Astrocyte (in vitro differentiated cells and primary cell): ENCODE measurements around the gene ATP13A2. TPM values are rescaled to one million over a fixed set of nuclear protein-coding genes. Genes with fewer than 3 reads are reported as not detected.

Experiments
- DNase-seq: peaks from one replicate; pipeline ENCODE4 v3.0.0-alpha.2; 2010; ENCODE audit warnings: low read depth
- FAIRE-seq: peaks from 2 replicates; lab custom pipeline; 2011; peaks lifted over from hg19 to GRCh38; lab: Jason Lieb, UNC
- H2AFZ ChIP-seq: 2 replicates; pipeline ENCODE4 v1.6.0; 2012; ENCODE audit warnings: low read depth, low read length, inconsistent platforms
- H3K27ac ChIP-seq: 2 replicates; pipeline ENCODE4 v1.5.1; 2011; ENCODE audit warnings: low read depth, low read length, inconsistent platforms
- H3K27me3 ChIP-seq: 2 replicates; pipeline ENCODE4 v1.6.0; 2011; ENCODE audit warnings: low read length, inconsistent platforms; ENCODE audit not compliant: insufficient read depth
- H3K36me3 ChIP-seq: 2 replicates; pipeline ENCODE4 v1.5.1; 2011; ENCODE audit warnings: low read length, inconsistent platforms; ENCODE audit not compliant: insufficient read depth
- H3K4me1 ChIP-seq: 2 replicates; pipeline ENCODE4 v1.5.1; 2011; ENCODE audit warnings: low read length, inconsistent platforms; ENCODE audit not compliant: insufficient read depth
- H3K4me2 ChIP-seq: 2 replicates; pipeline ENCODE4 v1.6.0; 2012; ENCODE audit warnings: low read length, inconsistent platforms
- H3K4me3 ChIP-seq: 2 replicates; pipeline ENCODE4 v1.5.1; 2011; ENCODE audit warnings: low read depth, mild to moderate bottlenecking, low read length, inconsistent platforms; ENCODE audit not compliant: insufficient read depth
- H3K79me2 ChIP-seq: 2 replicates; pipeline ENCODE4 v1.6.0; 2012; ENCODE audit warnings: mild to moderate bottlenecking, low read length, inconsistent platforms; ENCODE audit not compliant: insufficient read depth
- H3K9ac ChIP-seq: 2 replicates; pipeline ENCODE4 v1.6.0; 2012; ENCODE audit warnings: mild to moderate bottlenecking, low read length, inconsistent platforms
- H3K9me3 ChIP-seq: 2 replicates; pipeline ENCODE4 v1.5.1; 2012; ENCODE audit warnings: low read depth, mild to moderate bottlenecking, low read length, inconsistent platforms; ENCODE audit not compliant: insufficient read depth
- H4K20me1 ChIP-seq: 2 replicates; pipeline ENCODE4 v1.6.0; 2012; ENCODE audit warnings: low read length, inconsistent platforms; ENCODE audit not compliant: insufficient read depth
- H3K27ac Mint-ChIP-seq: one replicate; pipeline ENCODE4 v1.8.0; 2021; ENCODE audit warnings: mild to moderate bottlenecking, mixed read lengths; ENCODE audit not compliant: unreplicated experiment
- H3K27me3 Mint-ChIP-seq: one replicate; pipeline ENCODE4 v1.8.0; 2021; ENCODE audit warnings: low read depth, mixed read lengths; ENCODE audit not compliant: unreplicated experiment
- H3K36me3 Mint-ChIP-seq: one replicate; pipeline ENCODE4 v1.8.0; 2021; ENCODE audit warnings: low read depth, mixed read lengths; ENCODE audit not compliant: unreplicated experiment
- H3K4me1 Mint-ChIP-seq: one replicate; pipeline ENCODE4 v1.8.0; 2021; ENCODE audit warnings: low read depth, mixed read lengths; ENCODE audit not compliant: unreplicated experiment
- H3K4me3 Mint-ChIP-seq: one replicate; pipeline ENCODE4 v1.8.0; 2021; ENCODE audit warnings: mild to moderate bottlenecking, moderate library complexity, mixed read lengths; ENCODE audit not compliant: unreplicated experiment
- H3K9me3 Mint-ChIP-seq: one replicate; pipeline ENCODE4 v1.8.0; 2021; ENCODE audit warnings: mild to moderate bottlenecking, mixed read lengths; ENCODE audit not compliant: unreplicated experiment
- EZH2 ChIP-seq: IDR thresholded peaks from 2 replicates; pipeline ENCODE4 v1.6.1; 2012; ENCODE audit warnings: mild to moderate bottlenecking, low read length, inconsistent platforms; ENCODE audit not compliant: insufficient read depth
- total RNA-seq: library from RNA; stranded (reverse); gene quantifications from 2 replicates; pipeline ENCODE4 v1.2.1, GENCODE V29; 2021
- TF ChIP-seq, protein P1 (sequence below): IDR thresholded peaks from 2 replicates; pipeline ENCODE4 v1.5.1; 2011; ENCODE audit warnings: low read depth, mild to moderate bottlenecking, inconsistent platforms, low read length, moderate library complexity; ENCODE audit not compliant: insufficient read depth

The ATP13A2 gene
- total RNA-seq, 1 donor from 2014 or later = 67.8 TPM

- Mint-ChIP-seq H3K4me1 (no peaks in the 10 kb centered on the region), H3K36me3 (peaks cover 11% of the 10 kb centered on the region), H3K9me3 (peaks cover 1% of the 10 kb centered on the region), H3K4me3 (no peak overlapping the region), H3K27me3 (no peaks in the 10 kb centered on the region), H3K27ac (no peak overlapping the region)
- Histone ChIP-seq H2AFZ (no peak overlapping the region), H3K79me2 (no peaks in the 10 kb centered on the region), H3K4me2 (no peak overlapping the region), H3K27ac (no peak overlapping the region), H3K36me3 (no peaks in the 10 kb centered on the region), H3K27me3 (no peaks in the 10 kb centered on the region), H3K9me3 (no peaks in the 10 kb centered on the region), H3K4me1 (no peaks in the 10 kb centered on the region), H3K4me3 (no peak overlapping the region), H4K20me1 (no peaks in the 10 kb centered on the region), H3K9ac (no peak overlapping the region)
- FAIRE-seq = no peak
- TF ChIP-seq EZH2 = no peak
- TF ChIP-seq, protein P1, sequence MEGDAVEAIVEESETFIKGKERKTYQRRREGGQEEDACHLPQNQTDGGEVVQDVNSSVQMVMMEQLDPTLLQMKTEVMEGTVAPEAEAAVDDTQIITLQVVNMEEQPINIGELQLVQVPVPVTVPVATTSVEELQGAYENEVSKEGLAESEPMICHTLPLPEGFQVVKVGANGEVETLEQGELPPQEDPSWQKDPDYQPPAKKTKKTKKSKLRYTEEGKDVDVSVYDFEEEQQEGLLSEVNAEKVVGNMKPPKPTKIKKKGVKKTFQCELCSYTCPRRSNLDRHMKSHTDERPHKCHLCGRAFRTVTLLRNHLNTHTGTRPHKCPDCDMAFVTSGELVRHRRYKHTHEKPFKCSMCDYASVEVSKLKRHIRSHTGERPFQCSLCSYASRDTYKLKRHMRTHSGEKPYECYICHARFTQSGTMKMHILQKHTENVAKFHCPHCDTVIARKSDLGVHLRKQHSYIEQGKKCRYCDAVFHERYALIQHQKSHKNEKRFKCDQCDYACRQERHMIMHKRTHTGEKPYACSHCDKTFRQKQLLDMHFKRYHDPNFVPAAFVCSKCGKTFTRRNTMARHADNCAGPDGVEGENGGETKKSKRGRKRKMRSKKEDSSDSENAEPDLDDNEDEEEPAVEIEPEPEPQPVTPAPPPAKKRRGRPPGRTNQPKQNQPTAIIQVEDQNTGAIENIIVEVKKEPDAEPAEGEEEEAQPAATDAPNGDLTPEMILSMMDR = no peak
- DNase-seq = no peak
These were observed 19.6 kb downstream of the ATP13A2 start for GRCh38 chr1:16992102-16992501.

GRCh38 chr1:16991571-16991970 lies 20.2 kb downstream of the ATP13A2 start:
- H3K4me2 ChIP-seq = no peak overlapping the region
- H3K9ac ChIP-seq = no peak overlapping the region
- Mint-ChIP-seq H3K4me3 (no peak overlapping the region), H3K4me1 (no peaks in the 10 kb centered on the region), H3K27me3 (no peaks in the 10 kb centered on the region), H3K36me3 (peaks cover 11% of the 10 kb centered on the region), H3K9me3 (peaks cover 1% of the 10 kb centered on the region), H3K27ac (no peak overlapping the region)
- H3K27me3 ChIP-seq = no peaks in the 10 kb centered on the region
- H3K27ac ChIP-seq = no peak overlapping the region
- TF ChIP-seq, protein P1 = no peak
- no peak for TF ChIP-seq EZH2
- H3K4me1 ChIP-seq = no peaks in the 10 kb centered on the region
- no peak overlapping the region for H2AFZ ChIP-seq
- H3K36me3 ChIP-seq = no peaks in the 10 kb centered on the region
- FAIRE-seq (no peak), DNase-seq (no peak)
- no peaks in the 10 kb centered on the region for H3K9me3 ChIP-seq
- H3K79me2 ChIP-seq = no peaks in the 10 kb centered on the region
- H4K20me1 ChIP-seq = no peaks in the 10 kb centered on the region
- no peak overlapping the region for H3K4me3 ChIP-seq

GRCh38 chr1:16989676-16990391 lies 21.9 kb downstream of the ATP13A2 start:
- H3K36me3 Mint-ChIP-seq = peaks cover 5% of the 10 kb centered on the region
- no peak overlapping the region for H3K4me3 Mint-ChIP-seq
- Histone ChIP-seq H3K4me3 (no peak overlapping the region), H3K36me3 (no peaks in the 10 kb centered on the region), H3K27ac (no peak overlapping the region), H3K79me2 (no peaks in the 10 kb centered on the region), H3K9ac (no peak overlapping the region), H3K4me1 (peaks cover 4% of the 10 kb centered on the region), H3K9me3 (no peaks in the 10 kb centered on the region), H3K4me2 (no peak overlapping the region), H2AFZ (no peak overlapping the region), H3K27me3 (no peaks in the 10 kb centered on the region), H4K20me1 (no peaks in the 10 kb centered on the region)
- no peak for TF ChIP-seq EZH2
- TF ChIP-seq, protein P1 = no peak
- FAIRE-seq = no peak
- peaks cover 1% of the 10 kb centered on the region for H3K9me3 Mint-ChIP-seq
- H3K27ac Mint-ChIP-seq = no peak overlapping the region
- no peak for DNase-seq
- H3K27me3 Mint-ChIP-seq = no peaks in the 10 kb centered on the region
- H3K4me1 Mint-ChIP-seq = peaks cover under 1% of the 10 kb centered on the region
